22Rv1 (cell line): ENCODE results near the gene STIM1.

Experiments used
- ZFX ChIP-seq: fragments of 450-650 bp; IDR thresholded peaks from 2 replicates; pipeline ENCODE4 v1.6.1; 2017; ENCODE audit warnings: antibody characterized with exemption, borderline replicate concordance
- TF ChIP-seq, protein P1 (sequence below): fragments of 450-650 bp; IDR thresholded peaks from 2 replicates; pipeline ENCODE4 v1.5.1; 2017; ENCODE audit warnings: mild to moderate bottlenecking

DNA sequence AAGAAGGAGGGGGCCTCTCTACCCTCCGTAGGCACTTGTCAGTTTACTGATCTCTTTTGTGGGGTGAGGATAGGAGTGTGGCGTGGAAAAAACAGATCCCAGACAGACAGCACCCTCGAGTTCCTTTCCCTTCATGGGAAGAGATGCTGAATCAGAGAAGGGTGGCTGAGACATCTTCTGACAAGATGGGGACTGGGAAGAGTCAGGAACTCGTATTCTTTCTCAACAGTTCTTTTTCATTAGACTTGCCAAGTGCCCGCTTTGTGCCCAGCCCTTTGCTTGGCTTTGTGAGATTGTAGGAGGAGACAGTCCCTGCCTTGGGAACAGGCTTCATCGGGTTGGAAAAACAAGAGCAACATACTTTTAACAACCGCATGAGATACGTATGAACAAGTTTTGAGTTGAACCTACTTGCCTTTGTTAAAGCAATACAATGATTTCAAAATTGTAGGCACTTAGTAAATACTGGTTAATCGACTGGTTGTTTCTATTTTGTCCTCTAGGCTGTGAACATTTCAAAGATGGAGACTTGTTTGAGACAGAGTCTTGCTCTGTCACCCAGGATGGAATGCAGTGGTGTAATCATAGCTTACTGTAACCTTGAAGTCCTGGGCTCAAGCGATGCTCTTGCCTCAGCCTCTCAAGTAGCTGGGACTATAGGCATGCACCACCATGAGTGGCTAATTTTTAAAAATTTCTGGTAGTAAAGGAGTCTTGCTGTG lies 240.2 kb downstream of the STIM1 start:
- TF ChIP-seq, protein P1, sequence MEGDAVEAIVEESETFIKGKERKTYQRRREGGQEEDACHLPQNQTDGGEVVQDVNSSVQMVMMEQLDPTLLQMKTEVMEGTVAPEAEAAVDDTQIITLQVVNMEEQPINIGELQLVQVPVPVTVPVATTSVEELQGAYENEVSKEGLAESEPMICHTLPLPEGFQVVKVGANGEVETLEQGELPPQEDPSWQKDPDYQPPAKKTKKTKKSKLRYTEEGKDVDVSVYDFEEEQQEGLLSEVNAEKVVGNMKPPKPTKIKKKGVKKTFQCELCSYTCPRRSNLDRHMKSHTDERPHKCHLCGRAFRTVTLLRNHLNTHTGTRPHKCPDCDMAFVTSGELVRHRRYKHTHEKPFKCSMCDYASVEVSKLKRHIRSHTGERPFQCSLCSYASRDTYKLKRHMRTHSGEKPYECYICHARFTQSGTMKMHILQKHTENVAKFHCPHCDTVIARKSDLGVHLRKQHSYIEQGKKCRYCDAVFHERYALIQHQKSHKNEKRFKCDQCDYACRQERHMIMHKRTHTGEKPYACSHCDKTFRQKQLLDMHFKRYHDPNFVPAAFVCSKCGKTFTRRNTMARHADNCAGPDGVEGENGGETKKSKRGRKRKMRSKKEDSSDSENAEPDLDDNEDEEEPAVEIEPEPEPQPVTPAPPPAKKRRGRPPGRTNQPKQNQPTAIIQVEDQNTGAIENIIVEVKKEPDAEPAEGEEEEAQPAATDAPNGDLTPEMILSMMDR = no peak
- TF ChIP-seq ZFX = no peak
